COR-L47 (cell line): ENCODE results near the gene USP5.

Experiments
- DNase-seq: peaks from one replicate; lab custom pipeline; 2025; lab: John Stamatoyannopoulos, UW

USP5 gene

GRCh38 chr12:6851921-6852650, at the start of gene USP5:
TSS of gene USP5 (plus strand) at chr12:6852150. CDS start at chr12:6852180, 30 bp downstream.
- DNase-seq: peak; percentile 95

- DNase-seq: no peak
Observed at GRCh38 chr12:6807170-6807569, 44.8 kb upstream of the USP5 start.

- no peak for DNase-seq
Observed at GRCh38 chr12:6809056-6809455, 42.9 kb upstream of the USP5 start.

- DNase-seq: no peak
Observed at GRCh38 chr12:6810758-6811157, 41.2 kb upstream of the USP5 start.

GRCh38 chr12:6813363-6813762, 38.6 kb upstream of the USP5 start:
- no peak for DNase-seq

- no peak for DNase-seq
Observed at GRCh38 chr12:6816598-6816997, 35.4 kb upstream of the USP5 start.

GRCh38 chr12:6817098-6817497, 34.9 kb upstream of the USP5 start:
- DNase-seq: no peak

GRCh38 chr12:6817662-6818157, 34.2 kb upstream of the USP5 start:
- DNase-seq: no peak

- no peak for DNase-seq
Observed at GRCh38 chr12:6818222-6818621, 33.7 kb upstream of the USP5 start.

- DNase-seq: no peak
Observed at GRCh38 chr12:6818645-6819044, 33.3 kb upstream of the USP5 start.

GRCh38 chr12:6819106-6820030, 32.6 kb upstream of the USP5 start:
- no peak for DNase-seq

GRCh38 chr12:6820166-6820565, 31.8 kb upstream of the USP5 start:
- no peak for DNase-seq

GRCh38 chr12:6821591-6822425, 30.1 kb upstream of the USP5 start, which contains the start of gene GPR162:
TSS of gene GPR162 (plus strand) at chr12:6821821. CDS start at chr12:6823899, 2,078 bp downstream.
- peak; percentile 16 for DNase-seq

- DNase-seq: no peak
Observed at GRCh38 chr12:6822426-6823135, 29.4 kb upstream of the USP5 start.

- no peak for DNase-seq
Observed at GRCh38 chr12:6823182-6824084, 28.5 kb upstream of the USP5 start.

GRCh38 chr12:6824085-6824775, 27.7 kb upstream of the USP5 start:
- DNase-seq: no peak

- DNase-seq: no peak
Observed at GRCh38 chr12:6824901-6825381, 27.0 kb upstream of the USP5 start.

GRCh38 chr12:6825398-6826124, 26.4 kb upstream of the USP5 start:
- DNase-seq: peak; percentile 45
